NCI-H345 treated with DMSO at 0.1 percent for 48 hours (cell line): ENCODE results near the gene MUC5AC.
"Not testable (repeated sequence)": the region's sequence is repeated elsewhere in the genome, so short reads cannot be mapped to it uniquely, and the experiment has no call there.

Experiments
- DNase-seq: peaks from one replicate; lab custom pipeline; 2025; ENCODE audit not compliant: unreplicated experiment; lab: John Stamatoyannopoulos, UW

The MUC5AC gene

GRCh38 chr11:1162138-1162475 is 4.4 kb downstream of the MUC5AC start:
- DNase-seq = no peak

- no peak for DNase-seq
Measured at GRCh38 chr11:1162491-1163311, 4.9 kb downstream of the MUC5AC start.

- DNase-seq = no peak
Measured at GRCh38 chr11:1163321-1163910, 5.7 kb downstream of the MUC5AC start.

- DNase-seq = no peak
Measured at GRCh38 chr11:1163911-1164735, 6.4 kb downstream of the MUC5AC start.

- not testable (repeated sequence) for DNase-seq
Measured at GRCh38 chr11:1164779-1165255, 7.1 kb downstream of the MUC5AC start.

GRCh38 chr11:1165256-1166041 is 7.7 kb downstream of the MUC5AC start:
- no peak for DNase-seq

- DNase-seq = no peak
Measured at GRCh38 chr11:1167256-1167655, 9.5 kb downstream of the MUC5AC start.

- no peak for DNase-seq
Measured at GRCh38 chr11:1167751-1168231, 10.0 kb downstream of the MUC5AC start.

GRCh38 chr11:1168256-1168655 is 10.5 kb downstream of the MUC5AC start:
- no peak for DNase-seq

- no peak for DNase-seq
Measured at GRCh38 chr11:1168721-1169161, 11.0 kb downstream of the MUC5AC start.

GRCh38 chr11:1171223-1171984 is 13.7 kb downstream of the MUC5AC start:
- DNase-seq = no peak

- no peak for DNase-seq
Measured at GRCh38 chr11:1171985-1172728, 14.4 kb downstream of the MUC5AC start.

- no peak for DNase-seq
Measured at GRCh38 chr11:1172729-1173117, 15.0 kb downstream of the MUC5AC start.

- DNase-seq = not testable (repeated sequence)
Measured at GRCh38 chr11:1173396-1173795, 15.6 kb downstream of the MUC5AC start.

- no peak for DNase-seq
Measured at GRCh38 chr11:1174441-1175370, 17.0 kb downstream of the MUC5AC start.

- no peak for DNase-seq
Measured at GRCh38 chr11:1175461-1176223, 17.9 kb downstream of the MUC5AC start.

- no peak for DNase-seq
Measured at GRCh38 chr11:1176224-1177019, 18.7 kb downstream of the MUC5AC start.
